GM18508 (cell line): Measurements from ENCODE around the gene LRRC37B.
"Not testable (repeated sequence)": the region's sequence is repeated elsewhere in the genome, so short reads cannot be mapped to it uniquely, and the experiment has no call there.

ENCODE experiments used
- ATAC-seq: cut with Tn5 transposase; IDR thresholded peaks from one replicate; pipeline ENCODE4 v1.9.1; 2021; ENCODE audit warnings: moderate number of reproducible peaks; ENCODE audit not compliant: insufficient read depth, unreplicated experiment

The LRRC37B gene

DNA sequence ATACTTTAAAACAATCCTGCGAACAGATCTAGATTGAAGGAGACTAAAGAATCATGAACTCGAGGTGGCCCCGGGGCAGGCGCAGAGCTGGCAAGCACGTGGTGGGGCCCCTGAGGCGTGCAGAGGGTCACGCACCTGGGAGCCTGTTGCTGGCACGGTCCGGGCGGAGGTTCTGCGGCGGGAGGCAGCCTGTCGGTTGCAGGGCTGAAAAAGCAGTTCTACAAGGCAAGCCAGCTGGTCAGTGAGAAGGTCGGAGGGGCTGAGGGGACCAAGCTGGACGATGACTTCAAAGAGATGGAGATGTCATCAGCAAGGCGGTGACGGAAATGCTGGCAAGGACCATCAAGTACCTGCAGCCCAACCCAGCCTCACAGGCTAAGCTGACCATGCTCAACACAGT lies 33.1 kb downstream of the LRRC37B start:
- ATAC-seq: not testable (repeated sequence)

DNA sequence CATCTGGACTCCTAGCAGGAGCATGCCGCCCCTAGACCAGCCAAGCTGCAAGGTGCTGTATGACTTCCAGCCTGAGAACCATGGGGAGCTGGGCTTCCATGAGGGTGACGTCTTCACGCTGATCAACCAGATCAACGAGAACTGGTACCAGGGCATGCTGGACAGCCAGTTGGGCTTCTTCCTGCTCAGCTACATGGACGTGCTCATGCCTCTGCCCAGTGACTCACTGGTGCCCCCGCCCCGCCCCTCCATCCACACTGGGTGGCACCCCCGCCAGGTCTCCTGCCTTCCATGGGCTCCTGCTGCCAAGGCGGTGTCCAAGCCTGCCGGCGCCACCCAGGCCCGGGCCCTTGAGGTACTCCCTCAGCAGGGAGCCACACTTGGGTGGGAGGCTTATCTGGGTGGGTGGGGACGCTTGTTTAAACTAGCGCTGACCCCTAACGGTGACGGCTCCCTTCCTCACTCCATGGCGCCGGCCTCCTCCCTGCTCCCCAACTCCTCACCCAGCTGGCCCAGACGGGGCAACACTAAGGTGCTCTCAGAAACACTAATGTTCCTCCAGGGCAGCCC lies 34.2 kb downstream of the LRRC37B start:
- not testable (repeated sequence) for ATAC-seq

DNA sequence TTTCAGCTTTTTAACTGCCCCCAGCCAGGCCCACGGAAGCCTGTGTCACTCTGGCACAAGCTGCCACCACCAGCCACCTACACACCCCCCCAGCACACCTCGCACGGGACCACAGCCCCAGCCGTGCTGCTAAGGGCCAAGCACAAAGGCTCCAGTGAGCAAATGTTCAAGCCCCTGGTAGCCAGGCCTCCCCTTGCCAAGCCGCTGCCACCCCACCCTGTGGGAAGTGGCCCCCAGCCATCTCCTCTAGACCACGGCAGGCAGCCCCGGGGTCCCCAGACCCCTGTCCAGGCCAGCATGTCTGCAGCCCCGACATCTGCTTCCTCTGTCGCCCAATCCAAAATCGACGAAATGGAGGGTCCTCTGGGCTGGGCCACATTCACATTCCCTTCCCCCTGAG lies 35.1 kb downstream of the LRRC37B start:
- not testable (repeated sequence) for ATAC-seq

DNA sequence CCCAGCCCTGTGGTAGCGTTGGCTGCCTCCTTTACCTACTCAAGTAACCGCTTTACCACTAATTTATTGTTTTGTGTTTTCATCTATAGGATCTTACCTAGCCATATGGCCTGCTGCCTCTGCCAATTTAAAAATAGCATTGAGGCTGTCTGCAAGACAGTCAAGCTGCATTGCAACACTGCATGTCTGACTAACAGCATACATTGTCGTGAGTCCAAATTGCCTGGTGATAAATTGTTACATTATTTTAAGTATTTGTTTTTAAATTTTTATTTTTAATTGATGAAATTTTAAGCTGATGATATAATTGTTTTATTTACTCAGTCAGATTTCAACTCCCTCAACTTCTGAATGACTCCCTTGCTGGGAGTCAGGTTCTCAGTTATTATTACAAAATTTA lies 38.4 kb downstream of the LRRC37B start:
- not testable (repeated sequence) for ATAC-seq

DNA sequence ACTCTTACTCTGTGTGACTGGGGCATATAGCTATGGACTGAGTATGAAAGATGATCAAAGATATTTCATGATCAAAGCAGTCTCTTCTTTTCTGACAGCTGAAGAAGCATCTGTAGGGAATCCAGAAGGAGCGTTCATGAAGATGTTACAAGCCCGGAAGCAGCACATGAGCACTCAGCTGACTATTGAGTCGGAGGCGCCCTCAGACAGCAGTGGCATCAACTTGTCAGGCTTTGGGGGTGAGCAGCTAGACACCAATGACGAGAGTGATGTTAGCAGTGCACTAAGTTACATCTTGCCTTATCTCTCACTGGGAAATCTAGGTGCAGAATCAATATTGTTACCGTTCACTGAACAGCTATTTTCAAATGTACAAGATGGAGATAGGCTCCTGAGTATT lies 40.5 kb downstream of the LRRC37B start:
- not testable (repeated sequence) for ATAC-seq

DNA sequence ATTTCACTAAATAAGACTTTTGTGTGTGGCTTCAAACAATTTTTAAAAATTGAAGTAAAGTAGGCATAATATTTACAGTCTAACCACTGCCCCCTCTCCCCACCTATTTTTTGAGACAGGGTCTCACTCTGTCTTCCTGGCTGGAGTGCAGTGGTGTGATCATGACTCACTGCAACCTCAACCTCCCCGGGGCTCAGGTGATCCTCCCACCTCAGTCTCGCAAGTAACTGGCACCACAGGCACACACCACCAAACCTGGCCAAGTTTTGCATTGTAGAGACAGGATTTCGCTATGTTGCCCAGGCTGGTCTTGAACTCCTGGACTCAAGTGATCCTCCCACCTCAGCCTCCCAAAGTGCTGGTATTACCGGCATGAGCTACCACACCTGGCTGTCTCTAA lies 47.8 kb downstream of the LRRC37B start:
- ATAC-seq: not testable (repeated sequence)

DNA sequence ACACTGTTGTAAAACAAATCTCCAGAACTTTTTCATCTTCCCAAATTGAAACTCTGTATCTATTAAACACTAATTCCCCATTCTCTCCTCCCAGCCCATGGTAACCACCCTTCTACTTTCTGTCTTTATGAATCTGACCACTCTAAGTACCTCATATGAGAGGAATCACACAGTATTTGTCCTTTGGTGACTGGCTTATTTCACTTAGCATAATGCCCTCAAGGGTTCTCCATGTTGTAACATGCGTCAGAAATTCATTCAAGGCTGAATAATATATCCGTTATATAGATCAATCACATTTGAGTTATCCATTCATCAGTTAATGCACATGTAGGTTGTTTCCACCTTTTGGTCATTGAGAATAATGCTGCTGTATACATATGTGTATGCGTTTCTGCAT lies 48.2 kb downstream of the LRRC37B start:
- ATAC-seq: not testable (repeated sequence)

DNA sequence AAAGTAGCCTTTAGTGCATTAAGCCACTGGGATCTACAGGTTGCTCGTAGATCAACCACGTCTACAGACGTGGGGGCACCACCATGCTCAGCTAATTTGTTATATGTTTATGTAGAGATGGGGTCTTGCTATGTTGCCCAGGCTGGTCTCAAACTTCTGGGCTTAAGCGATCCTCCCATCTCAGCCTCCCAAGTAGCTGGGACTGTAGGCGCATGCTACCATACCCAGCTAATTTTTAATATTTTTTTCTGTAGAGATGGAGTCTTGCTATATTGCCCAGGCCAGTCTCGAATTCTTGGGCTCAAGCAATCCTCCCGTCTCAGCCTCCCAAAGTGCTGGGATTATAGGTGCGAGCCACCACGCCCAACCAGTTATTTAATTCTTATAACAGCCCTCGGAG lies 49.3 kb downstream of the LRRC37B start:
- ATAC-seq: not testable (repeated sequence)

DNA sequence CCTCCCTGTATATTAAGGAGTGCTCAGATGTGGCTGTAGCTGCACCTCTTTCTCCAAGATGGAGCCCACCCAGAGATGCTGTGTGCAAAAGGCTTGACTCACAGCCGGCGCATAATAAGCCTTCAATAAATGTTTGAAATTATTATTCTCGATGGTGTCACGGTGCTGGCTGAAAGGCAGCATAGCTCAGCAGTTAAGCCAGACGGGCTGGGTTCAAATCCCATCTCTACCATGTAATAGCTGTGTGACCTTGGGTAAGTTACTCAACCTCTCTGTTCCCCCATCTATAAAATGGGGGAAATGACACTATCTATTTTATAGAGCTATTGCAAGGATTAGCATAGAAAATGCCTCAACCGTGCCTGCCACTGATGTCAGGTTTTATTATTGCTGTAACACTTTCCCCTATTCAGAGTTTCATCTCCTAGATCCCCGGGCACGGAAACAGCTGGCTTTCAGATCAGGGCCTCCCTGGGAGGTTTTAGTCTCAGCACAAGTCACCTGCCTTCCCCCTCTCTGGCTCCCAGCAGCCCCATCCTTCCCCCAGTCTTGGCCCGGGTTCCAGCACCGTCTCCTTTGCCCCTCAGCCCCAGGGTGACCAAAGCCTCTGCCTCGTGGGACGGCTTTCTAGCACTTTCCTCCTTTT lies 50.4 kb downstream of the LRRC37B start:
- ATAC-seq: not testable (repeated sequence)

DNA sequence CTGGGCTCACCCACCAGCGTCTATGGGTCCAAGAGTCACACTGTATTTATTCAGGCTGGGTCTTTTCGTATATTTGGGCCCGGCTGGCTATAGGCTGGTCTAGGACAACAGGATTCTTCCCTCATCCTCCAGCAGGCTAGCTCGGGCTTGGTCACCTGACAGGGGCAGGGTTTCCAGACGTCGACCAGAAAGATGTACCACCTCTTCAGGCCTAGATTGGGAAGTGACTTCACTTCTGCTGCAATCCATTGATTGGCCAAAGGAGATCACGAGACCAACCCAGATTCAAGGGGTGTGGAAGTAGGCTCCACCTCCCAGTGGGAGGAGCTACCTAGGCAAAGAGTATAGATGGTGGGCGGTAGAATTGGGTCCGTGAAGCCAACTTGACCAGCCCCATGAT lies 53.5 kb downstream of the LRRC37B start:
- ATAC-seq: not testable (repeated sequence)

DNA sequence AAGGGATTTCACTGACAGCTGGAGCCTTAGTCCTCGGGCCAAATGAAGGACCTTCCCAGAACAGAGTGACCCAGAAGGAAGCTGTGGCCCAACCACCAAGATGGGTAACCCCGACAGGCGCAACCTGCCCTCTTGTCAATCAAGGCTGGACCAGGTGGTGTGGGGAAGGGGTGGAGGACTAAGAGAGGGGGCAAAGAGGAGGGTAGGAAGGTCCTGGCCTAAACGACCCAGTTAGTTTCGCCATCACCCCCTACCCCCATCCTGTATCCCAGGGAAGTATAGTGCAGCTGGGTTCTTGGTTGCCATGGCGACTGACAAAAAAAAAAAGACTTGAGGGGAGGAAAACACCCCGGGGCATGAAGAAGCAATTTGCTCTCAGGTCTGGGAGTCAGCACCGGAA lies 54.7 kb downstream of the LRRC37B start:
- not testable (repeated sequence) for ATAC-seq

DNA sequence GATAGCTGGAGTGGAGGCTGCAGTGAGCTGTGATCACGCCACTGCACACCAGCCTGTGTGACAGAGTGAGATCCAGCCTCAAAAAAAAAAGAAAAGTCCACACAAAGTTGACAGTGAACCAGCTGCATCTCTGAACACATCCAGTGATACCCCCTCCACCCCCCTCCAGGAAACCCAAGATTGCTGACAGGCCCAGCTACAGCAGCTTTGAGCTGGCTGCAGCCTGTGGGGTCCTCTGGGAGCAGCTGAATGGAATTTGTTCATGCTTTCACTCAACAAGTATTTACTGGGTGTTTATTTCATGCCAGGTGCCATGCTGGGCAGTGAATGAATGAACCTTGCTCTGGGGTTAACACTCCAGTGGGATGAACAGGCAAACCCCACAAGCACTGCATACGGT lies 56.9 kb downstream of the LRRC37B start:
- ATAC-seq: not testable (repeated sequence)

DNA sequence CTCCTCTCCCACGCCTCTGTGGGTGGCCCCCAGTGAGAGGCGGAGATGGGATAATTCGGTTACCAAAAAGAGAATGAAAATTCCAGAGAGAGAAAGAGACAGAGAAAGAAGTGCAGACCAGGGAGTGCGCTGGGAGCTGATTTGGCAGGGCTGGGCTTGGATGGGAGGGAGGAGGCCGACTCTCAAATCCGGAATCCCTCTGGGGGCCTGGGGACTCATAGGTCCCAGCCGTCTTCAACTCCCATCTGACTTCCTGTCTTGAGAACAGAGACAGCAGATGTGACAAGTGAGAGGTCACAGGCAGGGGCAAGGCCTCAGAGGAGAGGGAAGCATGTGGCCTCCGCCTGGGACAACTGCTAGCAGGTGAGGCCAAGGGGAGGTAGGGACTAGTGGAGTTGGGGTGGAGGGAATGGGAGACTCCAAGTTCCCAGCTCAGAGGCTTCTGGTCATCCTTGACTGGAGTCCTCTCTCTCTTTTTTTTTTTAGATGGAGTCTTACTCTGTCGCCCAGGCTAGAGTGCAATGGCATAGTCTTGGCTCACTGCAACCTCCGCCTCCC lies 59.0 kb downstream of the LRRC37B start:
- not testable (repeated sequence) for ATAC-seq

DNA sequence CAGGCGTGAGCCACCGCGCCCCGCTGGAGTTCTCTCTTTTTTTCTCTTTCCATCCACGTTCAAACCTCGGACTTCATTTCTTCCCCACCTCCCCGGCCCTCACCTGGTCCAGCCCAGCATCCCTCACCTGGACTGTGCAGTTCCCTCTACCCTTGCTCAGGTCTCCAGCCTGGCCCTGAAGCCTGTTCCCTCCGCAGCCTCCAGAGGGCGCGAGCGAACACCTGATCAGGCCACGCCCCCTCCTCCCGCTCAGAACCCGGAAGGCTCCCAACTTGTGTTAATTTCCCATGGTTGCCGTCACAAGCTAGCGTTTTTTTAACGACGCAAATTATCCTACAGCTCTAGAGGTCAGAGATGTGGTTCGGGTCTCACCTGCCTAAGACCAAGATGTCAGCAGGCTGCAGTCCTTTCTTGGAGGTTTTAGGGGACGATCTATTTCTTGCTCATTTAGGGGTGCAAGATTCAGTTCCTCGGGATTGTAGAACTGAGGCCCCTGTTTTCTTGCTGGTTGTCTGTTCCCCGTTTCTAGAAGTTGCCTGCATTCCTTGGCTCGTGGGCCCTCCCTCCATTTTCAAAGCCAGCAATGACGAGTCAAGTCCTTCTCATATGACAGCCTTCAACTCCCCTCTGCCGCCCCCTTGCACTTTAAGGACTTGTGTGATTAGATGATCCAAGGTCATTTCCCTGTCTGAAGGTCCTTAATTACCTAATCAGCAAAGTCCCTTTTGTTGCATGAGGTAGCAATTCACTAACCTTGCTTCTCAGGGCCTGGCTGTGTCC lies 59.9 kb downstream of the LRRC37B start:
- ATAC-seq: not testable (repeated sequence)

DNA sequence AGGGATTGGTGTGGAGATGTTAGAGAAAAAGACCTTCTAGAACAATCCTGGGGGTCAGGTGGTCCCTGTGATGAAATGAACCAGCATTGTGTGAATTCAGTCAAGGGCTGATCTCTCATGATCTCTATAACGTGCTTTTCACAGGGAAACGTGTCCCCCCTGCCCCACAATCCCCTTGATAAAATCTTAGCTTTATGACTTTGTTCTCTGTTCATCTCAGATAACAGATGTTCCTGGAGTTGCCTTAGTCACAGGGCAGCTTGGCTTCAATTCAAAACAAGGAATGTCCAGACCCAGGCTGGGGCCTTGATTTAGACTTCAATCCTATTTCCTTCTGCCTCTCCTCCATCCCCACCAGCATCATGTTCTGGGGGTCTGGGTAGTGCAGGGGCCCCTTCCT lies 61.9 kb downstream of the LRRC37B start:
- not testable (repeated sequence) for ATAC-seq

DNA sequence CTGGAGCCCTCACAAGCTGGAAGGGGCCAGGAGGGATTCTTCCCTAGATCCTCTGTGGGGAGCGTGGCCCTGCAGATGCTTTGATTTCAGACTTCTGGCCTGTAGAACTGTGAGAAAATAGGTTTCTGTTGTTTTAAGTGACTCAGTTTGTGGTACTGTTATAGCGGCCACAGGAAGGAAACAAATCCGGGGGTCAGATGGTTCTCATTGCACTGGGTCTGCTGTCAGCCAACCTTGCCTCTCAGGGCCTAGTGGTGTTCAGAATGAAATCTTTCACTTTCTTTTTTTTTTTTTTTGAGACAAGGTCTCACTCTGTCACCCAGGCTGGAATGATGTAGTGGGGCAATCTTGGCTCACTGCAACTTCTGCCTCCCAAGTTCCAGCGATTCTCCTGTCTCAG lies 64.8 kb downstream of the LRRC37B start:
- ATAC-seq: not testable (repeated sequence)

DNA sequence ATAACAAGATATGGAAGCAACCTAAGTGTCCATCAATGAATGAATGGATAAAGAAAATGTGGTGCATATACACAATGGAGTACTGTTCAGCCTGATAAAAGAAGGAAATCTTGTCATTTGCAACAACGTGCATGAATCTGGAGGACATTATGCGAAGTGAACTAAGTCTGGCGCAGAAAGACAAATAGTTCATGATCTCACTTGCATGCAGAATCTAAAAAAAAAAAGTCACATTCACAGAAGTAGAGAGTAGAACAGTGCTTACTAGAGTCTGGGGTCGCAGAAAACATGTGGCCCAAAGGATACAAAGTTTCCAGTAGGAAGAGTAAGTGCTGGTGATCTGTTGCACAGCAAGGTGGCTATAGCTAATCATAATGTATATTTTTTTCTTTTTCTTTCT lies 65.9 kb downstream of the LRRC37B start:
- ATAC-seq: not testable (repeated sequence)

DNA sequence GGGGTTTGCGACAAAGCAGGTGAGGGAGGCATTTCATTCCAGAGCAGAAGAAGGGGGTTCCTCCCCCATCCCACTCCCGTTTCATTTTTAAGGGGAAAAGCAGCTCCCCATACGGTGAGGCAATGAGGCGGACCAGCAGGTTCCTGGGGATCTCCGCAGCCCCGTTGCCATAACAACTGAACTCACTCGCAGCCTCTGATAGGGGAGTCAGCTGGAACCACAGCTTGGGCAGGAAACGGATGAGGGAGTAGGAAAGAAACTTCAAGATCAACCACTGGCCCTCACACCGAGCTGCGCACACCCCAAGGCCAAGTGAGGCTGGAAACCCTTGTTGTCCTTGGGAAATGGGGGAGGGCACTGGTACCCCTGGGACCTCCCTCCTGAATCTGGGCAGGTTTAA lies 72.6 kb downstream of the LRRC37B start:
- peak; percentile 74 for ATAC-seq

DNA sequence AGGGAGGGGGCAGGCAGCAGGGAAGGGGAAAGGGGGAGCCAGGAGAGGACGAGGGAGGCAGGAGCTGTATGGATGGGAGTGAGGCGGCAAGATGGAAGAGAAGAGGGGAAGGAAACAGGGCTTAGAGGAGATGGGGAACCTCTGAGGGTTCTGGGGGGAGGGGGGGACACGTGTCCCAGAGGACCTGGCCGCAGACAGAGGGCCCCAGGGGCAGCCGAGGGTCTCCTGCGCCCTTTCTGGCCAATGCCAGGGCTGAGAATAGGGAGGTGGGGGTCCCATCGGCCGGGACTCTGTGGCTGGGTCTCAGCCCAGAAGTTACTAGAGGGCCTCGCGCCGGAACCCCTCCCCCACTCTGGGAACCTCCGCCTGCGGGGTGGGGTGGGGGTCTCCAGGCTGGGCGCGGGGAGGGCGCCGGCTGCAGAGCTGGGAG lies 76.4 kb downstream of the LRRC37B start:
- not testable (repeated sequence) for ATAC-seq

DNA sequence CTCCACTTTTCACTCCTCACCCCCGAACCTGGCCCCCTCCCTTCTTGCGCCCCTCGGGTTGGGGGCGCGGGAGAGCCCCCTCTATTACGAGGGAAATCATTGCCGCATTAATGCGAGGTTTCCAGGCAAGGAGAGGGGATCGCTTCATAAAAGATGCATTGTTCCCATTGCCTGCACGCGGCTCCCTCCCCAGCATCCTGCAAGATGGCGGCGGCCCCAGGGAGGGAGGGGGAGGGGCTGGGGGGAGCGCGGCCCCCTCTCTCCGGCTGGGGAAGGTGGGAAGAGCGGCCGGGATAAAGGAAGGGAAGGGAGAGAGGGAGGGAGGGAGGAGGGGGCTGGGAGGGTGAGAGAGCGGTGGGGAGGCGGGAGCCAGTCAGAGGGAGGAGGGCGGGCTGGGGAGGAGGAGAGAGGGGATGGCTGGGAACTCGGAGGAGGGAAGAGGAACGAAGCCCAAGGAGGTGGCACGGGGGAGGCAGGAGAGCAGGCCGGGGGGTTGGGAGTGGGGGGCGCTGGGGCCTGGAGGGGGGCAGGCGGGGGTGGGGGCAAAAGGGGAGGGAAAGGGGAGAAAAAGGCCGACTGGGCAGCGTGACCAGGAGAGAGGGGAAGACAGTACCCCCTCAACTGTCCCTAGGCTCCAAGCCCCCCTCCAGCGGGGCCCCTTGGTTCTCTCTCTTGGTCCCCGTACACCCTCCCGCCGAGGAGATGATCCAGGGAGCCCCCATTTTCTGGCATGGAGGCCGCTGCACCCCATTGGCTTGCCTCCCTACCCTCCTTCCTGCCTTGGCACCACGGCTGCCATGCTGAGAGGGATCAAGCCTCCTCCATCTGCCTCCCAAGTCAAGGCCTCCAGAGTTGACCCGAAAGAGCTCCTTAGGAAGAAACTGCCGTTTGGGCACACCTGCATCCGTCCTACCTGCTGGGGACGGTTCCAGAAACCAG lies 77.1 kb downstream of the LRRC37B start:
- ATAC-seq: not testable (repeated sequence)
